H9 (cell line): ENCODE measurements around the gene CFAP157. TPM values are rescaled to one million over a fixed set of nuclear protein-coding genes. Genes with fewer than 3 reads are reported as not detected.

Experiments used
- DNase-seq: peaks from one replicate; pipeline ENCODE4 v3.0.0-alpha.2; 2017
- H2AFZ ChIP-seq: one replicate; pipeline ENCODE4 v1.6.1; 2013; ENCODE audit warnings: mild to moderate bottlenecking, low read length, control low read depth, moderate library complexity
- H2AK5ac ChIP-seq: 2 replicates; pipeline ENCODE4 v1.6.1; 2013; ENCODE audit warnings: low read length, control low read depth, mixed read lengths; ENCODE audit not compliant: insufficient read length
- H2BK120ac ChIP-seq: one replicate; pipeline ENCODE4 v1.6.1; 2013; ENCODE audit warnings: low read depth, mild to moderate bottlenecking, low read length, control low read depth, inconsistent platforms; ENCODE audit not compliant: poor library complexity, severe bottlenecking
- H2BK12ac ChIP-seq: 2 replicates; pipeline ENCODE4 v1.6.1; 2013; ENCODE audit warnings: low read length, control low read depth, mixed read lengths, low read depth; ENCODE audit not compliant: insufficient read length
- H2BK15ac ChIP-seq: 2 replicates; pipeline ENCODE4 v1.6.1; 2013; ENCODE audit warnings: low read depth, low read length, control low read depth
- H2BK20ac ChIP-seq: one replicate; pipeline ENCODE4 v1.6.1; 2013; ENCODE audit warnings: low read depth, mild to moderate bottlenecking, low read length, control low read depth, inconsistent platforms; ENCODE audit not compliant: poor library complexity, severe bottlenecking
- H2BK5ac ChIP-seq: 2 replicates; pipeline ENCODE4 v1.6.1; 2013; ENCODE audit warnings: low read length, control low read depth, mixed read lengths; ENCODE audit not compliant: insufficient read length
- H3K14ac ChIP-seq: 2 replicates; pipeline ENCODE4 v1.6.1; 2013; ENCODE audit warnings: low read length, control low read depth; ENCODE audit not compliant: insufficient read depth
- H3K18ac ChIP-seq: 2 replicates; pipeline ENCODE4 v1.6.1; 2013; ENCODE audit warnings: low read depth, mild to moderate bottlenecking, mixed read lengths, low read length, control low read depth; ENCODE audit not compliant: insufficient read length
- H3K23ac ChIP-seq: 2 replicates; pipeline ENCODE4 v1.6.1; 2013; ENCODE audit warnings: low read length, control low read depth, mixed read lengths, low read depth; ENCODE audit not compliant: insufficient read length
- H3K23me2 ChIP-seq: 2 replicates; pipeline ENCODE4 v1.6.1; 2013; ENCODE audit warnings: low read depth, mild to moderate bottlenecking, mixed read lengths, low read length, control low read depth; ENCODE audit not compliant: insufficient read length, poor library complexity, severe bottlenecking
- H3K27ac ChIP-seq: 2 replicates; pipeline ENCODE4 v1.5.1; 2013; ENCODE audit warnings: low read length, control low read depth, mixed read lengths, low read depth; ENCODE audit not compliant: insufficient read length
- H3K27me3 ChIP-seq: 2 replicates; pipeline ENCODE4 v1.6.1; 2013; ENCODE audit warnings: low read length, control low read depth, inconsistent platforms; ENCODE audit not compliant: insufficient read depth
- H3K4ac ChIP-seq: 2 replicates; pipeline ENCODE4 v1.6.1; 2013; ENCODE audit warnings: low read depth, mild to moderate bottlenecking, control low read depth, inconsistent platforms, low read length, moderate library complexity
- H3K4me1 ChIP-seq: 2 replicates; pipeline ENCODE4 v1.6.1; 2013; ENCODE audit warnings: low read length, control low read depth, inconsistent platforms; ENCODE audit not compliant: insufficient read depth
- H3K4me2 ChIP-seq: 2 replicates; pipeline ENCODE4 v1.6.1; 2013; ENCODE audit warnings: low read length, control low read depth, mixed read lengths; ENCODE audit not compliant: insufficient read length, insufficient read depth
- H3K56ac ChIP-seq: 2 replicates; pipeline ENCODE4 v1.6.1; 2013; ENCODE audit warnings: low read depth, mild to moderate bottlenecking, mixed read lengths, low read length, control low read depth; ENCODE audit not compliant: insufficient read length
- H3K79me1 ChIP-seq: 2 replicates; pipeline ENCODE4 v1.6.1; 2013; ENCODE audit warnings: low read depth, mild to moderate bottlenecking, moderate library complexity, low read length, control low read depth, inconsistent platforms; ENCODE audit not compliant: insufficient read depth, poor library complexity, severe bottlenecking
- H3K79me2 ChIP-seq: 2 replicates; pipeline ENCODE4 v1.6.1; 2013; ENCODE audit warnings: low read length, control low read depth, inconsistent platforms; ENCODE audit not compliant: insufficient read depth
- H3K9ac ChIP-seq: 2 replicates; pipeline ENCODE4 v1.6.1; 2013; ENCODE audit warnings: low read length, control low read depth, mixed read lengths; ENCODE audit not compliant: insufficient read length; ENCODE audit errors: extremely low read depth
- H3K9me3 ChIP-seq: one replicate; pipeline ENCODE4 v1.6.1; 2013; ENCODE audit warnings: low read depth, low read length, inconsistent platforms; ENCODE audit not compliant: control insufficient read depth
- H3T11ph ChIP-seq: one replicate; pipeline ENCODE4 v1.6.1; 2013; ENCODE audit warnings: mild to moderate bottlenecking, low read length, control low read depth, inconsistent platforms
- H4K20me1 ChIP-seq: one replicate; pipeline ENCODE4 v1.6.1; 2013; ENCODE audit not compliant: control insufficient read depth, insufficient read length, insufficient read depth
- H4K5ac ChIP-seq: 2 replicates; pipeline ENCODE4 v1.6.1; 2013; ENCODE audit warnings: low read depth, mild to moderate bottlenecking, mixed read lengths, low read length, control low read depth; ENCODE audit not compliant: insufficient read length
- H4K8ac ChIP-seq: replicated peaks from 2 replicates; pipeline ENCODE4 v1.6.1; 2013; ENCODE audit warnings: low read length, control low read depth, mixed read lengths, low read depth; ENCODE audit not compliant: insufficient read length
- H4K91ac ChIP-seq: 2 replicates; pipeline ENCODE4 v1.6.1; 2013; ENCODE audit warnings: low read depth, mild to moderate bottlenecking, moderate library complexity, mixed read lengths, low read length, control low read depth; ENCODE audit not compliant: insufficient read length
- H3K27ac Mint-ChIP-seq, 3 experiments: 2 replicates in 2 of 3; 3 replicates in 1 of 3; pipeline ENCODE4 v1.8.0; 2020 to 2021; ENCODE audit warnings: mixed read lengths in 3 of 3, mild to moderate bottlenecking in 1 of 3, moderate library complexity in 1 of 3
- H3K27me3 Mint-ChIP-seq: 2 replicates; pipeline ENCODE4 v1.8.0; 2021; ENCODE audit warnings: low read depth, mild to moderate bottlenecking, moderate library complexity, mixed read lengths
- H3K36me3 Mint-ChIP-seq, 3 experiments: 2 replicates in 2 of 3; 3 replicates in 1 of 3; pipeline ENCODE4 v1.8.0; 2020 to 2021; ENCODE audit warnings: low read depth in 3 of 3, mixed read lengths in 3 of 3; ENCODE audit not compliant: insufficient read depth in 1 of 3
- H3K4me1 Mint-ChIP-seq, 2 experiments: 2 replicates each; pipeline ENCODE4 v1.8.0; 2020; ENCODE audit warnings: mixed read lengths in 2 of 2
- H3K4me3 Mint-ChIP-seq, 2 experiments: 2 replicates in 1 of 2; 3 replicates in 1 of 2; pipeline ENCODE4 v1.8.0; 2020 to 2021; ENCODE audit warnings: mild to moderate bottlenecking in 2 of 2, mixed read lengths in 2 of 2, moderate library complexity in 1 of 2
- H3K9me3 Mint-ChIP-seq, 2 experiments: 2 replicates in 1 of 2; 3 replicates in 1 of 2; pipeline ENCODE4 v1.8.0; 2020; ENCODE audit warnings: mild to moderate bottlenecking in 2 of 2, mixed read lengths in 2 of 2, moderate library complexity in 1 of 2
- CTCF ChIP-seq: fragments of 200-600 bp; sonication (generic); conservative IDR thresholded peaks from 3 replicates; pipeline ENCODE4 v1.8.0; 2021; ENCODE audit warnings: antibody characterized with exemption, mild to moderate bottlenecking
- WGBS: extraction: QIAGEN DNeasy Blood & Tissue Kit; methylation state at CpG from one replicate; pipeline ENCODE4 v1.1.7; 2013; ENCODE audit warnings: missing lambda C conversion rate, low lambda C conversion rate, mixed read lengths; ENCODE audit not compliant: insufficient read length; ENCODE audit errors: extremely low coverage; 5-methylcytosine and 5-hydroxymethylcytosine counted together
- total RNA-seq: library from RNA; stranded (reverse); gene quantifications from 2 replicates; pipeline ENCODE4 v1.2.1, GENCODE V29; 2021

CFAP157 gene
- total RNA-seq, 1 experiment from 2014 or later = 0.22 TPM

GRCh38 chr9:127680846-127681245 is 25.9 kb upstream of the CFAP157 start:
- no peaks in the 10 kb centered on the region for H4K20me1 ChIP-seq

More at GRCh38 chr9:127680846-127681245, 25.9 kb upstream of the CFAP157 start:
- H2AK5ac ChIP-seq = no peak overlapping the region
- Mint-ChIP-seq H3K27me3 (no peaks in the 10 kb centered on the region), H3K27ac (no peak overlapping the region), H3K9me3 (no peaks in the 10 kb centered on the region), H3K4me3 (no peak overlapping the region), H3K36me3 (peaks cover 23 to 51% (median 28%) of the 10 kb centered on the region in 3 experiments; a peak in 6 of 7 replicates), H3K4me1 (no peaks in the 10 kb centered on the region)
- no peak overlapping the region for H3K27ac ChIP-seq
- H3K14ac ChIP-seq = no peak overlapping the region
- H3T11ph ChIP-seq = no peak overlapping the region
- no peak overlapping the region for H2BK5ac ChIP-seq
- no peak overlapping the region for H3K4me2 ChIP-seq
- no peak overlapping the region for H2BK15ac ChIP-seq
- H3K23me2 ChIP-seq = no peaks in the 10 kb centered on the region
- H3K9me3 ChIP-seq = no peaks in the 10 kb centered on the region
- no peak overlapping the region for H3K9ac ChIP-seq
- H3K18ac ChIP-seq = no peak overlapping the region
- H3K4me1 ChIP-seq = no peaks in the 10 kb centered on the region
- H2AFZ ChIP-seq = no peak overlapping the region
- H4K8ac ChIP-seq = no peak overlapping the region
- no peak overlapping the region for H2BK20ac ChIP-seq
- no CpG with 5 or more reads among the region's 9 CpGs for WGBS
- DNase-seq = no peak
- H3K4ac ChIP-seq = no peak overlapping the region
- no peak overlapping the region for H2BK120ac ChIP-seq
- no peak overlapping the region for H4K91ac ChIP-seq
- H3K79me2 ChIP-seq = no peaks in the 10 kb centered on the region
- H4K5ac ChIP-seq = no peak overlapping the region
- no peak overlapping the region for H3K23ac ChIP-seq
- no peak overlapping the region for H3K56ac ChIP-seq
- H3K27me3 ChIP-seq = no peaks in the 10 kb centered on the region
- no peak for TF ChIP-seq CTCF
- H3K79me1 ChIP-seq = no peaks in the 10 kb centered on the region
- H2BK12ac ChIP-seq = no peak overlapping the region
